ENCODE data around the gene RAB38.

DNA sequence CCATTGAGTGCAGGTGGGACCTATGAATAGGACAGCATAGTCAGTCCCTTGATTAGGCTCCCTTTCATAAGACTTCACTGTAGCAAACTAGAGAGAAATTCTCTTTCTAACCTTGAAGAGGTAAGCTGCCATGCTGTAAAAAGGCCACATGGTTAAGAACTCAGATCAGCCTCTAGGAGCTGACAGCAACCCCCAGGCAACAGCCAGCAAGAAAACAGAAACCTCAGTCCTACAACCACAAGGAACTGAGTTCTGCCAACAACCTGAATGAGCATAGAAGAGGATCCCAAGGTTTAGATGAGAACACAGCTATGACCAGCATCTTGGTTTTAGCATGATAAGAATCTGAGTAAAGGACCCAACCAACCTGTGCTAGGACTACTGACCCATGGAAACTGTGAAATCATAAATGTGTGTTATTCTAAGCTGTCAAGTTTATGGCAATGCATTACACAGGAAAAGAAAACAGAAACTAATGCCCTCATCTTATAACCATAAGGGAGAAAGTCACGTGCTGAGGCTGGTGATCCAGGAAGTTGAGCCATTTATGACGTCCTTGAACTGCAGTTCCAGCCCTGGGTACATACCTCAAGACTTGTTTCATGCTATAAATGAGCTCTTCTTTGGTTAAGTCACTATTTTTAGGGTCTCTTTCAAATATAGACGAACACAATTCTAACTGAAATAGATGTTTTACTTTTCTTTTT is 43.3 kb downstream of the RAB38 start:
- TF ChIP-seq CTCF (conservative IDR thresholded peaks at IDR 0.05; ENCODE audit: low read depth, low read length), result no peak
- TF ChIP-seq EZH2phosphoT487 (IDR thresholded peaks at IDR 0.05; ENCODE audit: borderline replicate concordance, low read length), result no peak
